ENCODE measurements around the gene CGB2. TPM values are rescaled to one million over a fixed set of nuclear protein-coding genes. Genes with fewer than 3 reads are reported as not detected.

CGB2 gene
- total RNA-seq, 2 donors from 2014 or later: 0.57 TPM; not detected in 1

- no peaks in the 10 kb centered on the region for H3K9me3 ChIP-seq (ENCODE audit: control insufficient read depth, low read length)
- no peaks in the 10 kb centered on the region for H3K27me3 Mint-ChIP-seq (ENCODE audit: insufficient read depth)
- H3K4me1 Mint-ChIP-seq: peaks cover 12% of the 10 kb centered on the region
- no peaks in the 10 kb centered on the region for H3K4me1 ChIP-seq (ENCODE audit: control insufficient read depth, insufficient read depth, low read length)
- H3K27ac Mint-ChIP-seq: no peak overlapping the region
- no peak overlapping the region for H3K27ac ChIP-seq (ENCODE audit: low read depth, low read length)
- no peak overlapping the region for H3K4me3 Mint-ChIP-seq
- no peak for DNase-seq
- H3K27me3 ChIP-seq (ENCODE audit: control insufficient read depth, insufficient read depth, low read length, poor library complexity, severe bottlenecking): no peaks in the 10 kb centered on the region
- H3K36me3 Mint-ChIP-seq (ENCODE audit: low read depth): peaks cover 48% of the 10 kb centered on the region
- WGBS, 2 experiments (ENCODE audit: insufficient coverage in 1 of 2, insufficient read length in 1 of 2): 93 to 96% methylated on average over 2 to 9 of the region's 9 CpGs
- H3K9ac ChIP-seq (ENCODE audit: extremely low read depth, low read length, poor library complexity, severe bottlenecking): no peak overlapping the region
- H3K36me3 ChIP-seq (ENCODE audit: control insufficient read depth, insufficient read depth, low read length): peaks cover 40% of the 10 kb centered on the region
- no peak overlapping the region for H3K4me3 ChIP-seq (ENCODE audit: low read length)
- no peak for TF ChIP-seq CTCF (conservative IDR thresholded peaks at IDR 0.05)
- H3K9me3 Mint-ChIP-seq: no peaks in the 10 kb centered on the region
Observed at GRCh38 chr19:48988860-48989259, 42.8 kb upstream of the CGB2 start.

- Histone ChIP-seq H3K27ac (ENCODE audit: low read depth, low read length) (no peak overlapping the region), H3K9ac (ENCODE audit: extremely low read depth, low read length, poor library complexity, severe bottlenecking) (no peak overlapping the region), H3K4me3 (ENCODE audit: low read length) (no peak overlapping the region), H3K27me3 (ENCODE audit: control insufficient read depth, insufficient read depth, low read length, poor library complexity, severe bottlenecking) (no peaks in the 10 kb centered on the region), H3K36me3 (ENCODE audit: control insufficient read depth, insufficient read depth, low read length) (peaks cover 36% of the 10 kb centered on the region), H3K4me1 (ENCODE audit: control insufficient read depth, insufficient read depth, low read length) (peaks cover 4% of the 10 kb centered on the region), H3K9me3 (ENCODE audit: control insufficient read depth, low read length) (no peaks in the 10 kb centered on the region)
- H3K36me3 Mint-ChIP-seq (ENCODE audit: low read depth): peaks cover 47% of the 10 kb centered on the region
- no peaks in the 10 kb centered on the region for H3K9me3 Mint-ChIP-seq
- no peak for TF ChIP-seq CTCF (conservative IDR thresholded peaks at IDR 0.05)
- H3K4me3 Mint-ChIP-seq: peak overlapping the region; percentile 4
- no peak overlapping the region for H3K27ac Mint-ChIP-seq
- 95 to 98% methylated on average over 9 to 14 of the region's 17 CpGs for WGBS, 2 experiments (ENCODE audit: insufficient coverage in 1 of 2, insufficient read length in 1 of 2)
- H3K4me1 Mint-ChIP-seq: peaks cover 18% of the 10 kb centered on the region
- DNase-seq: no peak
- H3K27me3 Mint-ChIP-seq (ENCODE audit: insufficient read depth): no peaks in the 10 kb centered on the region
Observed at GRCh38 chr19:48989701-48990291, 41.9 kb upstream of the CGB2 start.

GRCh38 chr19:48990400-48990799 is 41.3 kb upstream of the CGB2 start:
- Histone ChIP-seq H3K4me1 (ENCODE audit: control insufficient read depth, insufficient read depth, low read length) (peaks cover 4% of the 10 kb centered on the region), H3K4me3 (ENCODE audit: low read length) (no peak overlapping the region), H3K36me3 (ENCODE audit: control insufficient read depth, insufficient read depth, low read length) (peaks cover 30% of the 10 kb centered on the region), H3K9ac (ENCODE audit: extremely low read depth, low read length, poor library complexity, severe bottlenecking) (no peak overlapping the region), H3K27me3 (ENCODE audit: control insufficient read depth, insufficient read depth, low read length, poor library complexity, severe bottlenecking) (no peaks in the 10 kb centered on the region), H3K27ac (ENCODE audit: low read depth, low read length) (no peak overlapping the region), H3K9me3 (ENCODE audit: control insufficient read depth, low read length) (no peaks in the 10 kb centered on the region)
- no peaks in the 10 kb centered on the region for H3K27me3 Mint-ChIP-seq (ENCODE audit: insufficient read depth)
- peaks cover 23% of the 10 kb centered on the region for H3K4me1 Mint-ChIP-seq
- no peaks in the 10 kb centered on the region for H3K9me3 Mint-ChIP-seq
- 82 to 85% methylated on average over 3 to 4 of the region's 4 CpGs for WGBS, 2 experiments (ENCODE audit: insufficient coverage in 1 of 2, insufficient read length in 1 of 2)
- DNase-seq: no peak
- H3K27ac Mint-ChIP-seq: no peak overlapping the region
- peaks cover 41% of the 10 kb centered on the region for H3K36me3 Mint-ChIP-seq (ENCODE audit: low read depth)
- H3K4me3 Mint-ChIP-seq: peak overlapping the region; percentile 4
- TF ChIP-seq CTCF (conservative IDR thresholded peaks at IDR 0.05): no peak
